NCI-H460 (cell line): ENCODE data around the gene TNFSF11. TPM values are rescaled to one million over a fixed set of nuclear protein-coding genes. Genes with fewer than 3 reads are reported as not detected.
A peak's percentile ranks its signal among the peaks of the same experiment; 100 is the strongest.

ENCODE experiments used
- DNase-seq: peaks from one replicate; pipeline ENCODE4 v3.0.0-alpha.2; 2016; ENCODE audit warnings: low read depth; ENCODE audit errors: extremely low read depth
- total RNA-seq: library from RNA; depleted of rRNA; stranded (reverse); fragments of >200 nt; shearing (Covaris generic); gene quantifications from 2 replicates; pipeline ENCODE4 v1.2.3, GENCODE V29; 2014

Gene TNFSF11
- total RNA-seq, 1 experiment from 2014 or later, result not detected

DNA sequence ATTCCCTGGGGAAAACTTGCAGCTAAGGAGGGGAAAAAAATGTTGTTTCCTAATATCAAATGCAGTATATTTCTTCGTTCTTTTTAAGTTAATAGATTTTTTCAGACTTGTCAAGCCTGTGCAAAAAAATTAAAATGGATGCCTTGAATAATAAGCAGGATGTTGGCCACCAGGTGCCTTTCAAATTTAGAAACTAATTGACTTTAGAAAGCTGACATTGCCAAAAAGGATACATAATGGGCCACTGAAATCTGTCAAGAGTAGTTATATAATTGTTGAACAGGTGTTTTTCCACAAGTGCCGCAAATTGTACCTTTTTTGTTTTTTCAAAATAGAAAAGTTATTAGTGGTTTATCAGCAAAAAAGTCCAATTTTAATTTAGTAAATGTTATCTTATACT lies 33.6 kb downstream of the TNFSF11 start:
- DNase-seq, result no peak

DNA sequence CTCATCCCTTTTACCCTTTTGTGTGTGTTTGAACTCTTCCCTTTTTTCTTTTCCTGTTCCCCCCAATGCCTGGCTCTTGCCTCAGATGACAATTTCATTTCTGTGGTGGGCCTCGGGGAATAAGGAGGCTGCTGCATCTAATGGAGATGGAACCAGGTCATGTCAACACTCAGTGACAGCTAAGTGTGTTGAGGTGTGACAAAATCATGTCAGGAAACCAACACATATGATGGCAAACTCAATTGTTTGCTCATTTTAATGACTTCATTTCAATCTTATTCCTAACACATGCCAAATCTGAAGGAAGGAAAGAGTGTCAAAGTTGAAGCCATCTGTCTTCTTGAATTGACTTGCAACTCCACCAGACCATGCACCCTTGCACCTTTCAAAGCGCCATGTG lies 36.7 kb downstream of the TNFSF11 start:
- no peak for DNase-seq

DNA sequence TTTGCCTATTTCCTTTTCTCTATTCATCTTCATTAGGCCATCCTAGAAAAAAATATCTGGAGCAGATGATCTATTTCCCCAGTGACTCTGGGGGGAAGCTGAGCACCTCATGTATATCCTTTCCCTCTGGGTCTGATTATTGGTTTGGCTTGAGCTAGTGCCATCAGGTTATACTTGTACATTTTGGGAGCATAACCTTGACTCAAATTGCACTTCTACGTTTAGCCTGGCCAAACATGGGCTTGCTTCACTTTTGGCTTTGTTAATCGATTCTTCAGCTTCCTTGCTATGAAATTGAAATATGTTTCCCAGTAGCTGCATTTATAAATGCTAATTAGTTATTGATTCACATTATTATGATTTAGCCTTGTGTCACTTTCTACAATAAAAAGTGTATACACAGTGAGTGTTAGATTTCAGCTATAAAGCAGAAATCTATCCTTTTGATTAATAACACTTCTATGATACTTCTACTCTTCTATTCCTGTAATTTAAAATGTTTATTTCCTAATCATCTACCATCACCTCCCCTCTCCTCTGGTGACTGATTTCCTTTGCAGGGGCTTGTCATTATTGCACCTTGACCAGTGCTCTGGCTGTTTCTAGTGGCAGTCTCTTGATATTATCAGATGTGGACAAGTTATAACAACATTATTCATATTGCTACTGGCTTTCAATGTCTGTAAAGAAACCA lies 37.3 kb downstream of the TNFSF11 start:
- DNase-seq, result no peak

DNA sequence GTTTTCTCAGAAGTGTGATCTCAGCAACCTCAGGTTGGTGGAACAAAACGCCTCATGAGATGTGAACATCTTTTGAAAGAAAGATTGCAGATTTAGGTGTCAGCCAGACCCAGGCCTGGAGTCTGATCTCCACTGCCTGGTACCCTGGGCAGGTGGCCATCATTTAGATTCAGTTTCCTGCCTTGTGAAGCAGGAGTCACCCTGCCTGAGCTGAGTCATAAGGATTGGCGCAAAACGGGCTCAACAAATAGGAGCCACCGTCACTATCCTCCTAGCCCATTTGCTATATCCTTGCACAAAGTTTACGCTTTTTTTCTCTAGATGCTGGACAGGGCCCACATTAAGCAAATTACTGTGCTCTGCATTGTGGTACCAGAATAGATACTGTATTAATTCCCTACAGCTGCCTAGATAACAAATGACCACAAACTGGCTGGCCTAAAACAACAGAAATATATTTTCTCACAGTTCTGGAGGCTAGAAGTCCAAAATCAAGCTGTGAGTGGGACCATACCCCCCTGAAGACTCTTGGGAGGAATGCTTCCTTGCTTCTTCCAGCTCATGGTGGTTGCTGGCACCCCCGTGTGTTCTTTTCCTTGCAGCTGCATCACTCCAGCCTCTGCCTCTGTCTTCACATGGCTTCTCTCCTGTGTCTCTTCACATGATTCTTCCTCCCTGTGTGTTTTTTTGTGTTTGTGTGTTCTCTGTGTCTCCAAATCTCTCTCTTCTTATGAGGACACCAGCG lies 38.2 kb downstream of the TNFSF11 start:
- DNase-seq, result no peak

DNA sequence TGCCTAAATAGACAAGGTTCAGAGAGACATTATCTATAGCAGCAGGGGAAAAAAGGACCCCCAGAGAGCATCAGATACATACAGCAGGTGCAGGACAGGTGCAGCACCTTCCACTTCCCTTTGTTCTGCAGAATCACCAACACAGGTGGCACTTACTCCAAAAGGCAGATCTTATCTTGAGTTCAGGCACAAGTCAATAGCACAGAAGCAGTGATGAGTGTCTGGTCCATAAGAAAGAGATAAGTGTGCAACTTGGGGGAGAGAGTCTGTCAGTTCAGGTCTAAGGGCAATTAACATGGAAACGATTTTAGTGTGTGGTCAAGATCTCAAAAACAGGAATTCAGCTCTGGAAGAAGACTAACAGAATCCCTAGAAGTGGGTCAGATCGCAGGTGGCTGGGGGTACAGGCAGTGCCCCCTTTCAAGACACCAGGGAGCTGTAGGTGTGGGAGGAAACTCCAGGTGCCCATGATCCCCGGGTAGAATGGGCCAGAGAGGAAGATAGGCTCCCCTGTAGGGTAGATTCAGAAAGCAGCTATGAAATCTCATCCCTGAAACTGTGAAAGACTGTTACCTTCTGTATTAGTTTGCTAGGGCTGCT lies 40.6 kb downstream of the TNFSF11 start:
- no peak for DNase-seq

DNA sequence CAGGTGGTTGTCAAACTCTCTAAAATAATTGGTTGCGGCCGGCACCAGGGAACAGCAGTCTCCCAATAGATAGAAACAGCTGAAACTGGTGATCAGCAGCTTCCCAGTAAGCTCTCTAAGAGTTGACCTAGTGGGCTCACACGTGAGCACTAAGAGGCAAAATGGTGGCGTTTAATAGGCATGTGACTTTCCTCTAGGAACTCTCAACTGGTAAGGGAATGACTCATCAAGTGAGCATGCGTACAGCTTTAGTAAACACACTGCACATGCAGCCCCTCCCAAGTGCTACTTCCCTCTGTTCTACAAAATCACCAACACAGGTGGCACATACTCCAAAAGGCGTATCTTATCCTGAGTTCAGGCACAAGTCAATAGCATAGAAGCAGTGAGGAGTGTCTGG lies 41.7 kb downstream of the TNFSF11 start:
- peak; percentile 12 for DNase-seq

DNA sequence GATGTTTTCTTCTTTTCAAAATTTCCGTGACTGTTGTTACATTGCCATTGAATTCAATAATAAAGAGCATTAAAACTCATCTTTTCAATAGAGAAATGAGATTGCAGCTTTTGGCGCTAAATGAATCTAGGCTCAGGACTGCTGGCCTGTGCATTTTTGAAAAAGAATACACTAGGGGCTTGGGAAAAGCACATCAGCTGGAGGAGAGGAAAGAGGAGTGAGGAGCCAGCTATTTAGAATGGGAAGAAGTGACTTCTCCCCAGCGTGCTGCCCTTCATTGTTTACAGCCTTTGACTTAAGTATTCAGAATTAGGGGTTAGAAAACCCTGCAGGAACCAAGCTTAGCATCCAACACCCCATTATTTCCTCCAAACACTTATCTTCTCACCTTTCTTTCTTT lies 43.3 kb downstream of the TNFSF11 start:
- DNase-seq, result no peak

DNA sequence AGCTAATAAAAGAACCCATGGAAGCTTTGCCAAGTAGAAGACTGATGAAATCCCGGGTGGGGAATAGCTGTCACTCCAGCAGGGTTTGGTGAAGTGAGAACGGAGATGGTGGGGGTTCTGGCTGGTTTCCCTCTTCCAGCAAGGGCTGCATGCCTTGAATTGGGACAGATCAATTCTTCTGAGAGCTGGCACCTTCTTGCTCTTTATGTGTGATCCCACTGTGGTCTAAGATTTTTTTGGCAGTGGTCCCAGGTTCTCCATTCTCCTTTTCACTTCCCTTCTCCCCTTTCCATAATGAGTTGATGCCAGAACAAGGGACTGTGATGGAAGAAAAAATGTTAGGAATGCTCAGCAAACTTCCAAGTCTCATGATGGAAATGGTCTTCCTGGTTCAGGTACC lies 50.0 kb downstream of the TNFSF11 start:
- no peak for DNase-seq

DNA sequence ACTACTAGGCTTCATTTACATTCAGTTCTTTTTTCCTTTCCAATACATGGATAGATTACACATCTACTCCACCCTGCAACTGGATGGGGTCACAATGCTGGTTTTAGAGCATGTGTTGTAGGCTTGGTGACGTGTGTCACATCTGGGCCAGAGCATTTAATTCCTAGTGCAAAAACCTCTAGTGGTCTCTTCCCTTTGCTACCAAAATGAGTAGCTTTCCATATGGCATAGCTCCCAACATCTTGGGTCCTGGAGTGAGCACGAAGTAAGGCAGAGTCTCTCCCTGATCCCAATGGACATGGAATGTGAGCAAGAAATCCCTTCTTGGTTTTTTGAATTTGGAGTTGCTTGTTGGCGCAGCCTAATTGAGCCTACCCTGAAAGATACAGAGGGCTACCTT lies 51.7 kb downstream of the TNFSF11 start:
- DNase-seq, result no peak

DNA sequence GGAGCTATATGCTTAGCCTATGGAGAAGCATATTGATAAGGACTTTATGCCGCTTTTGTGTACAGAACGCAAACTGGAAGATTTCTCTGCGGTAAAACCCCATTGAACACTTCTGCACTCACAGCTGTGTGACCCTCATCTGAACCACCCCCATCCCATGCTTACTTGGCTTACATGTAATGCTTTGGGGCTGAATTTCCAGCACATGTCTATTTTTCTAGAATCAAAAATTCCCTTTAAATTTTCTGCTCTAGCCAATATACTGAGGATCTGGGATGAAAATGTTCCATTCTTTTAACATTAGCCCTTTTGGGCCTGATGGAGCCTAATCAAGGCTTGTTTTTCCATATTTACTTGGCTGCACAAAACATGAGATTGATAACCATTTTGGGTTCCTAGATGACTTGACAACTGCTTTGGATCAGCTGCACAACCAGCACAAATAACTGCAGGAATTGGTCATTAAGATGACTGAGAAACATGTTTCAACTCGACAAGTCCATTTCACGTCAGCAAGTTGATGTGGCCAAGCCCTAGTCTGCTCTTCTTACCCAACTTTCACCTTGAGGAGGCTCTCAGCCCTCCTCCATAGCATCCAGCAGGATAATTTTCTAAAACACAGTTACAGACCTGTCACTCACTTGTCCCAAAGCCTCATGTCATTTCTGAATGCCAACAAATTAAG lies 52.4 kb downstream of the TNFSF11 start:
- DNase-seq, result no peak

DNA sequence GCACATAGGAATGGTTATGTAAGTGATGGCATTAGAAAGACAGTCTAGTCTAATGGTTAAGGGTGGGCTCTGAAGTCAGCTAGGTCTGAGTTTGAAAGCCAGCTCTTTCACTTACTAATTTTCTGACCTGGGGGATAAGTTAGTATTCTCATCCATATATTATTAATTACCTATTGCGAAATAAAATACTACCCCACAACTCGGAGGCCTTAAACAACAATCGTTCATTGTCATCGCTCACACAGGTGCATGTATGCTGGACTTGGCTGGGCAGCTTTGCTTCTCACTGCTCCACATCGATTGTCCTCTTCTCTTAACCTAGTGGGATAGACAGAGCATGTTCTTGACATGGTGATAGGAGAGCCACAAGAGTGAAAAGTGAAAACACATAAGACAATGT lies 54.7 kb downstream of the TNFSF11 start:
- no peak for DNase-seq

DNA sequence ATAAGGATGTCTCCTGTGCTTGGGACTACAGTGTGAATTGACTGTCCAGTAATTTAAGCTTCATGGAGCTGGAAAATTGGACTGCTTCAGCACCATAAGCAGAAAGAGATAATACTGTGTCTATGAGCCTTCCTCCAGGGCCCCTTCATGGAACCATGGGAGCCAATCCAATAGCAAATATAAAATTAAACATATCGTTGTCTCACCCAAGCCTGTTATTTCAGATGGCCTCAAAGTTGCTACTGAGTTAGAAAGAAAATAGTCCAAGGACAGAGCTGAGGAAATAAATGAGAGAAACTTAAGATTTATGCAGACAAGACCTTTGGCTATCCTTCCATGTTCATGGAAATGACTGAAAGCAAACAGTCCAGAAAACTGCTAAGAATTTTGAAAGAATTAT lies 57.2 kb downstream of the TNFSF11 start:
- no peak for DNase-seq

DNA sequence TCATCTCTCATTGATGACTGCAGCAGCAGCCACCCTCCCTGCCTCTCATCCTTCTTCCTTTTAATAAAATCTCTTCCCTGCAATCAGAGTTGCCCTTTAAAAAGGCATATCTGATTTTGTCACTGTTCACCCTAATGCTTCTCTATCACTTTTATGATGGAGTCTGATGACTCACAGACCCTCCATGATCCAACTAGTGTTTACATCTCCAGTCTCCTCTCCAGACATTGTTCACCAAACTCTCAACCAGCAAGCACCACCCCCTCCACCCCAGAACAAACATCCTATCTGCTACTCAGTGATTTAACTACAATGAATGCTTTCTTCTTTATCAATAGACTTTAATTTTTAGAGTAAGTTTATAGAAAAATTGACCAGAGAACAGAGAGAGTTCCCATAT lies 59.5 kb downstream of the TNFSF11 start:
- no peak for DNase-seq

DNA sequence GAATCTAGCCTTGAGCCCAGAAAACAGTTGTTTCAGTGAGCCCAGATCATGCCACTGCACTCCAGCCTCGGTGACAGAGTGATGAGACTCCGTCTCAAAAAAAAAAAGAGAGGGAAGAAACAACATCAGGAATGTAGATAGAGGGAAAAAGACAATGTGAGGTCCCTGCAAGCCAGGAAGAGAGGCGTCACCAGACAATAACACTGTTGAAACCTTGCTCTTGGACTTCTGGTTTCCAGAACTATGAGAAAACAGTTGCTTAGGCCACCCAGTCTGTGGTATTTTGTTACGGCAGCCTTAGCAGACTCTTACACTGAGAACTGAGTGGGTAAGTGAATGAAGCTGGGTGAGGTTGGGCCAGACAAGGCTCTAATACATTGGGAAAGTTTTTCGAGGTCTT lies 64.1 kb downstream of the TNFSF11 start:
- no peak for DNase-seq

DNA sequence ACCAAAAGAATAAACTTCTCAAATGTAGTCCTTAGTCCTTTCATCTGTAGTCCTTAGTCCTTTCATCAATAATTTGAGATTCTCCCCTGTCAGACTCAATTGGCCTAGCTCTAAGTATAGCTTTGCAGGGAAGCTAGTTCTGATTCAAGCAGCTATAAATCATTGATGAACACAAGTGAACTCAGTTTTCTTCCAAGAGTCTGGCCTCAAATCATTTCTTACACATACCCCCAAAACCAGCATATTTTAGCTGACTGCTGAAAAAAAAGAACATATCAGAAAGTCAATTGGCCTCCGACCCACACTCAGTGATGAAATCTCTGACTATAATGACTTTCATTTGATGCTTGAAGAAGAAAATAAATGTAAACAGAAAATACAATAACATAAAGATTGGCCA lies 64.9 kb downstream of the TNFSF11 start:
- DNase-seq, result no peak

DNA sequence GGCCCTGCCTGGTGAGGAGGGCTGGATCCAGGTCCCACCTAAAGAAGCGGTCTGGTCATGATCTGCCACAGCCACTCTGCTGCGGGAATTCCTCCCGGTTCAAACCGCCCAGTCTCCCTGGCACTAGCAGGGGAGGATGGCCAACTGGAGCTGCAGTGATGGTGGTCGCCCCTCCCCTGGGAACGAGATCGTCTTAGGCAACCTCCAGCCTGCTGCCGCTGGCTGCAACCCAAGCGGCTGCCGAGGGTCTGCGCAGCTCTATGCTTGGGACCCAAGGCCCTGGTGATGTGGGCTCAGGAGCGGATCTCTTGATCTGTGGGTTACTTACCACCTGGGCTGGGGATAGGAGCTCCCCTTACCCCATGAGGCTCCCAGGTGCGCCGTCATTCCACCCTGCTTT lies 69.1 kb downstream of the TNFSF11 start:
- DNase-seq, result no peak

DNA sequence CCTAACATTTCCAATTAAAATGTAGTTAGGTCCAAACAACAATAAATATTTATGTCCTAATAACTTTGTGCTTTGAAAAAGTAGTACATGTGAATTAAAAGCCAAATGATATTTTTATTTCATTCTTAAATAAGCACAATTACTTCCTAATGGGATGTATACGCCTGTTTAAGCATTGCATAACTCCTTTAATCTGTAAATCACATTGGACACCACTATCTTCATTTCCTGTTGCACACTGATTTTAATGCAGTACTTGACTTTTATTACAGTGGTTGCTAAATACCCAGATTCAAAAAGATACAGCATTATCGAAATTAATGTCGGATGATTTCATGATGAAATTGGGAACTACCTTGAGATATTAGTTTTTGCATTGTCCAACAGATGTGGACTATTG lies 70.9 kb downstream of the TNFSF11 start:
- no peak for DNase-seq

DNA sequence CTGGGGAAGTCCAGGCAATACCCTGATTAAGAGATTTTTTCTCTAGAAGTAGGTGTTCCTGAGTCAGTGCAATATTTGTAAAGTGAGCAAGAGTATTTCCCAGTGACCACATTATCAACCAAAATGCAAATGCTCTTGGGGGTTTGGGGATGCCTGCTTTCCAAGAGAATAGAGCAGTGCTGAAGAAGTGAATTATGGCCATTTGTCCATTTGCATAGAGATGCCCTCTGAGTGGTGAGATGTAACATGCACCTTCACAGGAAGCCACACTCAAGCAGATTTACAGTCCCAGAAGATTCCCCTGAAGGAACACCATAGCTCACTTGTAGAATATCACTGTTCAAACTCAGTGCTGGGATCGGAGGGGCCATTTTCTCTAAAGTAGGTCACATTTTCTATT lies 71.8 kb downstream of the TNFSF11 start:
- no peak for DNase-seq

DNA sequence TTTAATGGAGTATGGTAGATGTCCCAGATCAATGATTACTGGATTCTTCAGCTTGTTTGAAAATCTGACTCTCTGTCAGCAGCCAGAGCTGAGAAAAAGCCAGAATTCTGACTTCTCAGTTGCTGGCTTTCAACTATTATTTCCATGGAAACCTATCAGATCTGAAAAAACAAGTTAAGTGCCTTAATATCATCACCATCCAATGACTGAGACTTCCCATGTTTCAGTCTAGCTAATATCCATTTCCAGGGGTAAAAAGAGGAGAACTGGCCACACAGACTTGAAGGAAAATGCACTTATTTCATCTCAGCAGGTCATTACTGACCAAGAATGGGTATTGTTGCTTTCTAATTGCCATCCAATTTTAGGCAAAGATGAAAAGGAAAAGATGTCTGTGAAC lies 75.2 kb downstream of the TNFSF11 start:
- no peak for DNase-seq

DNA sequence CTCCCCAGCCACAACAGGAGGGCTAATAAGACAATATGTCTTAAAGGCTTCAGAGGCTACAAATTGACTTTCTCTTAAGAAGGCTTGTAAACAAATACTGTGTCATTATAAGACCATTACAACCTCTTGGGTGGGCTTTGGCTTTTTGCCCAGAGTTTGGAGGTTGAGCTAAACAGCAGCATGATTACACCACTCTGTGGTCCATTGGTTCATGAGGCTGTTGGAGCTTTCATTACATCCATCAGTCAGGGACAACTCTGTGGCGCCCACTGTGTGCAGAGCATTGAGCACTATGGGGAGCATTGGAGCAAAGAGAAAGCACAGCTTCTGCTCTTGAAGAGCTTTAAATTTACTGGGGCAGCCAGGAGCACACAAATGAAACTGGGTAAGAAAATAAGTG lies 75.9 kb downstream of the TNFSF11 start:
- no peak for DNase-seq

DNA sequence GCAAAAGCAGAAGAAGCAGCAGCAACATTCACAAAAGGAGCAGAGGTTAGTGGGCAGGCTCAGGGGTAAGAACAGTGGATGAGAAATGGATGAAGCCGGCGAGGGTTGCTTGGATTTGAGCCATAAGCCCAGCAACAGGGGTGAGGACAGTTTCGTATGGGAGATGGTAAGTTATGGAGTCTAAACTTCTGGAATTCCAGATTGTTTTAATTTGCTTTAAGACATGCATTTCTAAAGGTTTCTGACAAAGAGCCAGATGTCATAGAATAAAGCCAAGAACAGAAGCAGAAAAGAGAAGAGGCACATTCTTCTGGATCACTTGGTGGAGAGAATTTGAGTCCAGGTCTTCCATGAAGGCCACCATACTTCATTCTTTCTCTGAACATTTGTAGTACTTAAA lies 76.6 kb downstream of the TNFSF11 start:
- DNase-seq, result no peak
